ENCODE measurements around the gene OSBPL10. TPM values are rescaled to one million over a fixed set of nuclear protein-coding genes. Genes with fewer than 3 reads are reported as not detected.

The OSBPL10 gene
- total RNA-seq, 1 donor: 29.0 TPM

GRCh38 chr3:31671451-31671850, 309.6 kb downstream of the OSBPL10 start:
- Histone ChIP-seq H3K36me3 (ENCODE audit: insufficient read depth, low read length) (no peaks in the 10 kb centered on the region), H3K4me2 (ENCODE audit: insufficient read depth, low read length) (no peak overlapping the region), H3K9me3 (ENCODE audit: low read depth, low read length) (no peaks in the 10 kb centered on the region), H3K27me3 (ENCODE audit: insufficient read depth, low read length) (no peaks in the 10 kb centered on the region), H3K4me1 (ENCODE audit: insufficient read depth, low read length) (no peaks in the 10 kb centered on the region), H3K79me2 (ENCODE audit: insufficient read depth, low read length) (no peaks in the 10 kb centered on the region), H4K20me1 (ENCODE audit: insufficient read depth, low read length) (no peaks in the 10 kb centered on the region), H2AFZ (ENCODE audit: low read length) (no peak overlapping the region), H3K4me3 (ENCODE audit: insufficient read depth, low read length) (no peak overlapping the region), H3K27ac (ENCODE audit: low read depth, low read length) (no peak overlapping the region)
- no peak for TF ChIP-seq CTCF (IDR thresholded peaks at IDR 0.05; ENCODE audit: extremely low read depth, low read depth, low read length)
- DNase-seq (ENCODE audit: insufficient read length, low spot score, missing footprints): no peak

- Histone ChIP-seq H3K4me2 (ENCODE audit: insufficient read depth, low read length) (no peak overlapping the region), H2AFZ (ENCODE audit: low read length) (no peak overlapping the region), H3K9me3 (ENCODE audit: low read depth, low read length) (no peaks in the 10 kb centered on the region), H3K36me3 (ENCODE audit: insufficient read depth, low read length) (no peaks in the 10 kb centered on the region), H3K4me3 (ENCODE audit: insufficient read depth, low read length) (no peak overlapping the region), H3K27me3 (ENCODE audit: insufficient read depth, low read length) (no peaks in the 10 kb centered on the region), H3K27ac (ENCODE audit: low read depth, low read length) (no peak overlapping the region), H3K4me1 (ENCODE audit: insufficient read depth, low read length) (no peaks in the 10 kb centered on the region), H4K20me1 (ENCODE audit: insufficient read depth, low read length) (no peaks in the 10 kb centered on the region), H3K79me2 (ENCODE audit: insufficient read depth, low read length) (no peaks in the 10 kb centered on the region)
- DNase-seq (ENCODE audit: insufficient read length, low spot score, missing footprints): no peak
- TF ChIP-seq CTCF (IDR thresholded peaks at IDR 0.05; ENCODE audit: extremely low read depth, low read depth, low read length): no peak
These were observed 310.3 kb downstream of the OSBPL10 start for GRCh38 chr3:31670722-31671121.

- Histone ChIP-seq H3K4me3 (ENCODE audit: insufficient read depth, low read length) (no peak overlapping the region), H3K9me3 (ENCODE audit: low read depth, low read length) (no peaks in the 10 kb centered on the region), H2AFZ (ENCODE audit: low read length) (no peak overlapping the region), H4K20me1 (ENCODE audit: insufficient read depth, low read length) (no peaks in the 10 kb centered on the region), H3K27me3 (ENCODE audit: insufficient read depth, low read length) (no peaks in the 10 kb centered on the region), H3K36me3 (ENCODE audit: insufficient read depth, low read length) (no peaks in the 10 kb centered on the region), H3K27ac (ENCODE audit: low read depth, low read length) (no peak overlapping the region), H3K4me2 (ENCODE audit: insufficient read depth, low read length) (no peak overlapping the region), H3K79me2 (ENCODE audit: insufficient read depth, low read length) (no peaks in the 10 kb centered on the region), H3K4me1 (ENCODE audit: insufficient read depth, low read length) (no peaks in the 10 kb centered on the region)
- DNase-seq (ENCODE audit: insufficient read length, low spot score, missing footprints): no peak
- TF ChIP-seq CTCF (IDR thresholded peaks at IDR 0.05; ENCODE audit: extremely low read depth, low read depth, low read length): no peak
These were observed 310.9 kb downstream of the OSBPL10 start for GRCh38 chr3:31670136-31670535.

- DNase-seq (ENCODE audit: insufficient read length, low spot score, missing footprints): no peak
- Histone ChIP-seq H3K36me3 (ENCODE audit: insufficient read depth, low read length) (no peaks in the 10 kb centered on the region), H3K4me1 (ENCODE audit: insufficient read depth, low read length) (no peaks in the 10 kb centered on the region), H3K4me3 (ENCODE audit: insufficient read depth, low read length) (no peak overlapping the region), H2AFZ (ENCODE audit: low read length) (no peak overlapping the region), H4K20me1 (ENCODE audit: insufficient read depth, low read length) (no peaks in the 10 kb centered on the region), H3K27me3 (ENCODE audit: insufficient read depth, low read length) (no peaks in the 10 kb centered on the region), H3K4me2 (ENCODE audit: insufficient read depth, low read length) (no peak overlapping the region), H3K27ac (ENCODE audit: low read depth, low read length) (no peak overlapping the region), H3K9me3 (ENCODE audit: low read depth, low read length) (no peaks in the 10 kb centered on the region), H3K79me2 (ENCODE audit: insufficient read depth, low read length) (no peaks in the 10 kb centered on the region)
- TF ChIP-seq CTCF (IDR thresholded peaks at IDR 0.05; ENCODE audit: extremely low read depth, low read depth, low read length): no peak
These were observed 312.8 kb downstream of the OSBPL10 start for GRCh38 chr3:31668242-31668641.
